Activated CD4-positive, alpha-beta T cell treated with anti-CD3 and anti-CD28 coated beads, Interleukin-2, amount 50 U/mL, for 24 hours (primary cell): ENCODE results near the gene DAZAP1.
A peak's percentile ranks its signal among the peaks of the same experiment; 100 is the strongest.
"Not testable (repeated sequence)": the region's sequence is repeated elsewhere in the genome, so short reads cannot be mapped to it uniquely, and the experiment has no call there.

ENCODE experiments used
- DNase-seq, 2 donors: peaks; one replicate each; pipeline ENCODE4 v3.0.0-alpha.2; 2020; ENCODE audit warnings: low read depth in 1 of 2, low spot score in 1 of 2

The DAZAP1 gene

DNA sequence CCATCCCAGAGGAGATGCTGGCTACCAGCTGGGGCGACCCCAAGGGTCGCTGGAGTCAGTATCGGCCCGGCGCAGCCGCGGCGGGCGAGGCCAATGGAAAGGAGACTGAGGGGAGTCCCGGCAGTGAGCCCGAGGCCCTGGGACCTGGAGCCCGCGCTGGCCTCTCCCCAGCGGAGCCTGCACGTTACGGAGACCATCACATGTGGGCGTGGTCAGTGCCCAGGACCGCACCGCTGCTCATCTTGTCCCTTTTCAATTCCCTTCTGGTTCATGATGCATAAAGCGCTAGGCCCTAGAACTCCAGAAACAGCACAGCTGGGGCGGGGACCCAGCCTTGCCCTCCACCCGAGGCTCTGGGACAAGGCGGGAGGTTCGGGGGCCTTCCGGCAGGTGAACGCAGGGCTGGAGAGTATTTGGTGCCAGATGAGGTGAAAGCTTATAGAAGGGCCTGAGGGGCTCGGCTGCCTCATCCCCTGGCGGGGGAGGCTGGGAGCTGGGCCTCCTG, 63.7 kb downstream of the DAZAP1 start:
- no peak for DNase-seq

GRCh38 chr19:1471515-1472160, 64.3 kb downstream of the DAZAP1 start:
- no peak for DNase-seq

DNA sequence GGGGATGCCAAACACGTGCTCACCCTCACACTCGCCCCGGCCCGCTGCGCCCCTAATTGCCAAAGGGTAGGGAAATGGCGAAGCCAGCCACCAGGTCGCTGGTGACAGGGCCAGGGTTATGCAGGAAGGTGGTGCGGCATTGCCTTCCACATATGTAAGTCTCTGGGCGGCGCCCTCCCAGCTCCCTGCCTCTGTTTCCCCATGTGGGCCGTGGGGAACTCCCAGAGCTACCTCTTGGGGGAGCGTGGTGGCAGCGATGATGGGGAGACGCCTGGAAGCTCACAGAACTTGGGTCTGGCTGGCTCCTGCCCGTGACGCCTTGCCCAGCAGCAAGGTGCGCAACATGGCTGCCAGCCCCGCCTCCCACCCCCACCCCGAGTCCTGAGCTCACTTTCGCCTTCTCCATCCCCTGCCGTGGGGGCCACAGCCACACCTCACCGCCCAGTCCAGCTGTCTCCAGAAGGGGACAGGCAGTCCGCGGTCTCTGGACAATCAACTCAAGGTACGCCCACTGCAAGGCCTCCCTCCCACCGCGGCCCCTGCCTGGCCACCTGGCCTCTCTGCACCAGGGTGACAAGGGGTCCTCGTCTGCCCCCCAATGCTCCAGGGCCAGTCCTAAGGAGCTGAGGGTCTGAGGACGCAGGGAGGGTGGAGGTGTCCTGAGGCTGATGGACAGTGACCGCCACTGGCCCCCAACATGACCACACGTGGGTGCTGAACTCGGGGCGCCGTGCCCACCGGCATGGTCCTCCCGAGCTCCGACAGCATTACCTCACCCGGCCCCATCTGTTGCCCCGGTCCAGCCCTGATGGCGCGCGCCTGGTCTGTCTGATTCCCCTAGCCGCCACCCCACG, 65.1 kb downstream of the DAZAP1 start:
- DNase-seq: no peak

GRCh38 chr19:1473085-1473851, 65.9 kb downstream of the DAZAP1 start:
- DNase-seq: no peak

DNA sequence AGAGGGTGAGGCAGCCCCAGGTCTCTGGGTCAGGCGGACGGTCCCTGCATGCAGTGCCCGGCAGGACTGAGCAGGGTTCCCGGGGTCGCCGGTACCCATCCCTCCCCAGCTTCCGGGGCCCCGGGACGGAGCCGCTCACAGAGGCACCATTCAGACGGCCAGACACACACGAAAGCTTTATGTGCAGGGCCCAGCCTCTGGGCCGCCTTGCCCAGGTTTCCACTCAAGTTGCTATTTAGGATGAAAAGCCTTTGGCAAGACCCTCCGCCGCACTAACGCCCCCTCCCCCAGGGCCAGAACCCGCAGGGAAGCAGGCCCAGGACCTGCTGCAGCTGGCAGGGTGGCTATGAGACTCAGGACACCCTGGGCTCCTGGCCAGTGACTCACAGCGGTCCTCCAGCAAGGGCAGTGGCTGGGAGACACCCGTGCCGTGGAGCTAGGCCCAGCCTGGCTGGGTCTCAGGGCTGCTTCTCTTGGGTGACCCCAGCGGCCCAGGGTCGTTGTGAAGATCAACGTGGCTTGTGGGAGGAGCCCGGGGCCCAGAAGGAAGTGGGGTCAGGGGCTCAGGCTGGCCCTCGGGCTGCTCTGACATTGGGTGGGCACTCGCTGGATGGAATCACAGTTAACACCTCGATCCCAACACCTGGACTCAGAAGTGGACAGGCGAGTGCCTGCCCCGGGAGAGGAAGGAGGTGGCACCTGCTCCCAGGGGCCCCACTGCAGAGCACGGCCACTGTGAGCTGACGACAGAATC, 66.8 kb downstream of the DAZAP1 start:
- no peak for DNase-seq

GRCh38 chr19:1474765-1475351, 67.5 kb downstream of the DAZAP1 start:
- DNase-seq: no peak

GRCh38 chr19:1475751-1476437, 68.5 kb downstream of the DAZAP1 start:
- DNase-seq: no peak

GRCh38 chr19:1477056-1477455, 69.7 kb downstream of the DAZAP1 start:
- DNase-seq: not testable (repeated sequence)

GRCh38 chr19:1478934-1479707, 71.7 kb downstream of the DAZAP1 start, which contains the start of gene C19orf25:
Gene C19orf25 (minus strand): TSS chr19:1479215. CDS start chr19:1478903, 312 bp downstream.
- DNase-seq: peak; percentile 80 to 90

DNA sequence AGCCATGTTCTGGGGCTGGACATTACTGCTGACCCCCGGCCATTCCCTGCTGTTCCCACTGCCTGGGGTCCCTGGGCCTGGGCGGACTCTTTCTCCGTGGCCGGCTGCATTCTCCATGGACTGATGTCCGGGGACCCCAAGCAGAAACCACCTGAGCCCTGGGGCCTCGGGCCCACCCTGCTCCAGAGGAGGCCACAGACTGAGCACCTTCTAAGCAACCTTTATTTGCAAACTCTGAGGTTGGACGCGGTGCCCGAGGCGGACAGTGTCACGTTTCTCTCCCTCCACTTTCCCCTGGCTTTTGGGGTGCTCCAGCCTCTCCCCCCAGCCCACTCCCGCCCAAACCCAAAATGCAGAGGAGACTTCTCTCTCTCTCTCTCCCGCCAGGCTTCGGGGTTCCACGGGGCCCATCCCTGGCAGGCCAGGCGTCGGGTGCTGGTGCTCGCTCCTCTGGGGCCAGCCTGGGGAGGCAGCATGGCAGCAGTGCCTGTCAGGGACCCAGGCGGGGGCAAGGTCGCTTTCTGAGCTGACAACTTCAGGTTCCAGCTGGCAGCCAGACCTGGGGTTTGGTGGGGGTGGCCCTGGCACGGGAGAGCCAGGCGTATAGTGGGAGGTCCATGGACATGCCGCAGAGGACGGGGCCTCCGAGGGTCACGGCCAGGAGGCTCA, 74.0 kb downstream of the DAZAP1 start:
- no peak for DNase-seq

DNA sequence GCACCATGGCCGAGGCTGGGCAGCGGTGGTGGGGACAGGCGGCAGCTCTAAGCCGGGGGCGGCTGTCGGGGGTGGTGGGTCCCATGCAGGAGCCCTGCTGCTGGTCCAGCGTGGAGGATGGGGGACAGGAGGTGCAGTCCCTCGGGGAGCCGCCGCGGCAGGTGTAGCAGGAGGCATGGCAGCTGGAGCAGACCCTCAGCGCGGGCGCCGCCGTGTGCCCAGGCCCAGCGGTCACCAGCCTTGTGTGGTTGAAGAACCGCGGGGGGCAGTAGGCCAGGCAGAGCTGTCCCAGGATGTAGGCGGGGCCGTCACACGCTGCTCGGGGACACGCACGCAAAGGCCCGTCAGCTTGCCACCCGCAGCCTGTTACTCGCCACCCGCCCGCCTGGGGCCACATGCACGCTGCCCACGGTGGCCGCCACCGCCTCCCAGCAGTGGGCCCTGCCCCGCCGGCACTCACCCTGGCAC, 74.5 kb downstream of the DAZAP1 start:
- no peak for DNase-seq

DNA sequence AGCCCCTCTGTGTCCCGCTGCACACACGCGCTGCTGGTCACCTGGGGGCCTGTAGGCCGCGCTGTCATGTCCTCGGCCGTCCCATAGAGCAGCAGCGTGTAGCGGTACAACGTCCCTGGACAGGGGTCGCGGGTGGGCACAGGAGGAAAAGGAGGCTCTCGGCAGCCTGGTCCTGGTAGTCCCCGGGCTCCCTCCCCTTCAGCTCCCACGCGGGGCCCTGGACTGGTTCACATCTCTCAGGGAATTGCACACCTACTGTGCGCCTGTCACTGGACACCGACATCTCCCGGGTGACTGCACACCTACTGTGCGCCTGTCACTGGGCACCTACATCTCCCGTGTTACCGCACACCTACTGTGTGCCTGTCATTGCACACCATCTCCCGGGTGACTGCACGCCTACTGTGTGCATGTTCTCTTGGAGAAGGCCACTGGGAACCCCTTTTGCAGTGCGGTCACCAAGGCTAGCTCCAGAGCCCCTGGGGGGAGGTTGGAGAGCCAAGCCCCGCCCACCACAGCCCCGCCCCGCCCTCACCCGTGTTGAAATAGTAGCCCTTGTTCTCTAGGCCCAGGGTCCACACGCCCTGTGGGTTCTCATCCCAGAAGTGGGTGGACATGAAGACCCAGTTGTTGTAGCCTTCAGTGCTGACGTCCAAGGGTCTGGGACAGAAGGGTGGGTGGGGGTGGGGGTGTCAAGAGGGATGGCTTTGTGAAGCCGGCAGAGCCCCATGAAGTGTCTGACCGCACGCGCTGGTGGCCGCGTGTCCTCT, 75.2 kb downstream of the DAZAP1 start:
- DNase-seq: no peak

DNA sequence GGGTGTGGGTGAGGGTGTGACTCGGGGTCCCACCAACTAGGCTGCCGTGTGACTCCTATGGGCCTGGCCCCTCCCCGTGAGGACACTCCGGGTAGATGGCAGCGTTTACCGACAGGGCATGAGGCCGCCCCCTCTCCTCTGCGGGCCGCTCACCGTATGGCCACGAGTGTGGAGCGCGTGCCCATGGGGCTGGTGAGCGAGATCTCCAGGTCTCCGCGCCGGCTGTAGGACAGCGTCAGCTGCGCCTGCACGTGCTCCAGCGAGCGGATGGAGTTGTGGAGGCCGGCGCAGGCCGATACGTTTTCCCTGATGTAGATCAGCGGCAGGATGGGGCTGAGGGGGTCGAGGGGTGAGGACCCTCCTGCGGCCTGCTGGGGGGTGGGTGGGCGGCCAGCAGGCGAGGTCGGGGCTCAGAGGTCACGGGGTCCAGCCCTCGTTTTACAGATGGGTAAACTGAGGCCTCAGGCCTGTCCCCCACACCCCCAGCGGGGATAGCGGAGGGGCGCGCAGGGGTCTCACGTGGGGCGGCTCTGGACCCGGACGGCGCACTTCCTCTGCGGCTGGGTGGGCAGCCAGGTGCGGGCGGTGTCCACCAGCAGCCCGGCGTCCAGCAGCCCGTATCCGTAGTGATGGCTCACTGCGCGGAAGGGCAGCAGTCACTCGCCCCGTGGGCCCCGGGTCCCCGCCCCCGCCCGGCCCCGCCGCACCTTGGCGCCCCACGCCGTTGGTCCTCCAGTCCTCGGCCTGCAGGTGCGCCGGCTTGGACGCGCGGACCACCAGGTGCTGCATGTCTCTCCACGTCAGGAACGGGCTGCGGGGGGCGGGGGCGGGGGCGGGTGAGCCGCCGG, 76.0 kb downstream of the DAZAP1 start:
- no peak for DNase-seq

DNA sequence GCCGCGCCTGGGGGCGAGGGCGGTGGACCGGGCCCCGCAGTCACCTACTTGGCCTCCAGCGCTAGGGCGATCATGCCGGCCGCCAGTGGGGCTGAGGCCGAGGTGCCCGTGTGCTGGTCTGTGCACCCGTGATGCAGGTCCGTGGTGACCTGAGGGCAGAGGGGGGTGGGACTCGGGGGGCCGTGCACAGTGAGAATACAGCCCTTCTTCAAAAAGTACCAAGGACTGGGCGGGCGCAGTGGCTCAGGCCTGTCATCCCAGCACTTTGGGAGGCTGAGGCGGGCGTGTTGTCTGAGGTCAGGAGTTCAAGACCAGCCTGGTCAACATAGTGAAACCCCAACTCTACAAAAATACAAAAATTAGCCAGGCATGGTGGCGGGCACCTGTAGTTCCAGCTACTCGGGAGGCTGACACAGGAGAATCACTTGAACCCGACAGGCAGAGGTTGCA, 76.6 kb downstream of the DAZAP1 start:
- DNase-seq: no peak
